ENCODE measurements around the gene AKAP1. TPM values are rescaled to one million over a fixed set of nuclear protein-coding genes. Genes with fewer than 3 reads are reported as not detected.

Gene AKAP1
- polyA plus RNA-seq, 1 of the 3 experiments (the other 2 are of a cell fraction) = 36.3 TPM

GRCh38 chr17:57105591-57105990 lies 20.5 kb downstream of the AKAP1 start:
- no peaks in the 10 kb centered on the region for H4K20me1 ChIP-seq (ENCODE audit: insufficient read depth)
- no peak overlapping the region for H3K4me3 ChIP-seq (ENCODE audit: low read depth in 2 of 2, low read length in 1 of 2)
- POLR2A ChIA-PET = no interaction called here
- no peaks in the 10 kb centered on the region for H3F3A ChIP-seq (replicated peaks; ENCODE audit: insufficient read depth)
- no peaks in the 10 kb centered on the region for H3K9me2 ChIP-seq
- H3K27me3 ChIP-seq (ENCODE audit: insufficient read depth) = no peaks in the 10 kb centered on the region
- H2AFZ ChIP-seq (ENCODE audit: low read depth) = no peak overlapping the region
- no peaks in the 10 kb centered on the region for H3K79me2 ChIP-seq (ENCODE audit: insufficient read depth)
- no peaks in the 10 kb centered on the region for H3K9me3 ChIP-seq
- DNase-seq = no peak
- no peak overlapping the region for H3K9ac ChIP-seq
- CTCF ChIA-PET = interaction anchor here (0.9 to 1.7 kb wide), 4 partner anchors 8 to 102 kb away, joined by 3 to 4 read pairs (median 4); partner anchors contain the start of gene AKAP1
- no peak overlapping the region for H3K27ac ChIP-seq (ENCODE audit: low read depth in 2 of 2, low read length in 1 of 2)
- H3K4me1 ChIP-seq (ENCODE audit: control insufficient read depth in 1 of 2, insufficient read depth in 2 of 2, low read depth in 1 of 2, low read length in 1 of 2) = peaks cover 0 to 11% of the 10 kb centered on the region in 2 experiments; a peak in 1 of 4 replicates
- WGBS (ENCODE audit: low lambda C conversion rate) = 85% methylated on average over 8 of the region's 8 CpGs
- TF ChIP-seq USF2 (IDR thresholded peaks at IDR 0.05; ENCODE audit: borderline replicate concordance, low read depth, low read length) (no peak), JUND (IDR thresholded peaks at IDR 0.05) (no peak), RXRA (IDR thresholded peaks at IDR 0.05; ENCODE audit: borderline replicate concordance, low read depth) (no peak), EZH2phosphoT487 (IDR thresholded peaks at IDR 0.05; ENCODE audit: borderline replicate concordance, low read depth) (no peak), POLR2AphosphoS5 (IDR thresholded peaks at IDR 0.05; ENCODE audit: low read depth, low read length) (no peak)
- H3K36me3 ChIP-seq (replicated peaks in 1 of 2; ENCODE audit: control insufficient read depth in 1 of 2, insufficient read depth in 2 of 2, low read length in 1 of 2) = peaks cover 0 to 3% of the 10 kb centered on the region in 2 experiments
- H3K4me2 ChIP-seq = no peak overlapping the region

- Histone ChIP-seq H2AFZ (ENCODE audit: low read depth) (no peak overlapping the region), H3K36me3 (replicated peaks in 1 of 2; ENCODE audit: control insufficient read depth in 1 of 2, insufficient read depth in 2 of 2, low read length in 1 of 2) (peaks cover 0 to 3% of the 10 kb centered on the region in 2 experiments), H3K4me2 (no peak overlapping the region), H3K4me3 (ENCODE audit: low read depth in 2 of 2, low read length in 1 of 2) (no peak overlapping the region), H3K27me3 (ENCODE audit: insufficient read depth) (no peaks in the 10 kb centered on the region), H3K27ac (ENCODE audit: low read depth in 2 of 2, low read length in 1 of 2) (no peak overlapping the region), H4K20me1 (ENCODE audit: insufficient read depth) (no peaks in the 10 kb centered on the region), H3K79me2 (ENCODE audit: insufficient read depth) (no peaks in the 10 kb centered on the region), H3K9ac (no peak overlapping the region), H3F3A (replicated peaks; ENCODE audit: insufficient read depth) (no peaks in the 10 kb centered on the region), H3K9me2 (no peaks in the 10 kb centered on the region), H3K4me1 (ENCODE audit: control insufficient read depth in 1 of 2, insufficient read depth in 2 of 2, low read depth in 1 of 2, low read length in 1 of 2) (peaks cover 0 to 18% of the 10 kb centered on the region in 2 experiments; a peak in 1 of 4 replicates), H3K9me3 (no peaks in the 10 kb centered on the region)
- CTCF ChIA-PET = interaction anchor here (0.8 to 5.8 kb wide), 12 partner anchors 8 to 751 kb away, joined by 3 to 36 read pairs (median 4); partner anchors contain the start of gene AKAP1
- POLR2A ChIA-PET = no interaction called here
- WGBS (ENCODE audit: low lambda C conversion rate) = 93% methylated on average over 16 of the region's 17 CpGs
- peak; percentile 52 for DNase-seq
- TF ChIP-seq SMC3 (IDR thresholded peaks at IDR 0.05; ENCODE audit: low read depth, low read length) (0 out of 2 replicates have a peak, but pooled peaks have one; percentile 11), TEAD4 (IDR thresholded peaks at IDR 0.05; ENCODE audit: borderline replicate concordance, insufficient read depth) (no peak), REST (IDR thresholded peaks at IDR 0.05; ENCODE audit: low read depth, low read length) (no peak), FOXJ3 (CRISPR knock-in tag; IDR thresholded peaks at IDR 0.05) (no peak), RAD21 (IDR thresholded peaks at IDR 0.05; ENCODE audit: low read length) (0 out of 2 replicates have a peak, but pooled peaks have one; percentile 23)
Observed at GRCh38 chr17:57106107-57106835, 21.2 kb downstream of the AKAP1 start.

Data from SK-N-SH (cell line).